Mesendoderm (in vitro differentiated cells): Measurements from ENCODE around the gene PDE6G.

Experiments
- DNase-seq: peaks from one replicate; pipeline ENCODE4 v3.0.0; 2013
- H2AK5ac ChIP-seq: 2 replicates; pipeline ENCODE4 v1.6.1; 2013; ENCODE audit warnings: low read length, inconsistent platforms
- H2BK120ac ChIP-seq: 2 replicates; pipeline ENCODE4 v1.6.1; 2013; ENCODE audit warnings: low read depth, mild to moderate bottlenecking, low read length, moderate library complexity, mixed read lengths
- H2BK15ac ChIP-seq: replicated peaks from 2 replicates; pipeline ENCODE4 v1.6.1; 2013; ENCODE audit warnings: low read depth, mild to moderate bottlenecking, moderate library complexity
- H2BK5ac ChIP-seq: 2 replicates; pipeline ENCODE4 v1.6.1; 2013; ENCODE audit warnings: low read length, inconsistent platforms
- H3K18ac ChIP-seq: 2 replicates; pipeline ENCODE4 v1.6.1; 2013; ENCODE audit warnings: mild to moderate bottlenecking, low read length, mixed read lengths
- H3K23ac ChIP-seq: one replicate; pipeline ENCODE4 v1.6.1; 2013; ENCODE audit warnings: low read length
- H3K27ac ChIP-seq: 2 replicates; pipeline ENCODE4 v1.5.1; 2013; ENCODE audit warnings: low read depth, mild to moderate bottlenecking, inconsistent platforms, low read length, moderate library complexity
- H3K27me3 ChIP-seq: 2 replicates; pipeline ENCODE4 v1.6.1; 2013; ENCODE audit warnings: low read length, control low read depth, mild to moderate bottlenecking, inconsistent platforms; ENCODE audit not compliant: insufficient read depth, poor library complexity
- H3K36me3 ChIP-seq: 2 replicates; pipeline ENCODE4 v1.6.1; 2013; ENCODE audit warnings: low read length, inconsistent platforms; ENCODE audit not compliant: control insufficient read depth, insufficient read depth
- H3K4ac ChIP-seq: one replicate; pipeline ENCODE4 v1.6.1; 2013; ENCODE audit warnings: low read depth, mild to moderate bottlenecking, low read length, moderate library complexity
- H3K4me1 ChIP-seq: 2 replicates; pipeline ENCODE4 v1.6.1; 2013; ENCODE audit warnings: low read depth, low read length, inconsistent platforms; ENCODE audit not compliant: control insufficient read depth
- H3K4me2 ChIP-seq: 2 replicates; pipeline ENCODE4 v1.6.1; 2013; ENCODE audit warnings: low read length
- H3K4me3 ChIP-seq: 2 replicates; pipeline ENCODE4 v1.5.1; 2013; ENCODE audit warnings: mild to moderate bottlenecking, low read length
- H3K56ac ChIP-seq: one replicate; pipeline ENCODE4 v1.6.1; 2013; ENCODE audit warnings: low read length
- H3K79me1 ChIP-seq: 2 replicates; pipeline ENCODE4 v1.6.1; 2013; ENCODE audit warnings: low read length, inconsistent platforms
- H3K79me2 ChIP-seq: 2 replicates; pipeline ENCODE4 v1.6.1; 2013; ENCODE audit warnings: mild to moderate bottlenecking, low read length; ENCODE audit not compliant: control insufficient read depth, insufficient read depth
- H3K9ac ChIP-seq: 2 replicates; pipeline ENCODE4 v1.6.1; 2013; ENCODE audit warnings: low read length, inconsistent platforms
- H4K5ac ChIP-seq: one replicate; pipeline ENCODE4 v1.6.1; 2013; ENCODE audit warnings: low read length
- H4K8ac ChIP-seq: one replicate; pipeline ENCODE4 v1.6.1; 2013; ENCODE audit warnings: low read depth, mild to moderate bottlenecking, control low read depth, low read length, moderate library complexity
- WGBS: extraction: QIAGEN DNeasy Blood & Tissue Kit; methylation state at CpG from one replicate; pipeline ENCODE4 v1.1.7; 2013; ENCODE audit warnings: low lambda C conversion rate, missing lambda C conversion rate; ENCODE audit not compliant: insufficient coverage; ENCODE audit errors: extremely low coverage; 5-methylcytosine and 5-hydroxymethylcytosine counted together

Gene PDE6G

GRCh38 chr17:81690066-81690465, 33.7 kb upstream of the PDE6G start:
- Histone ChIP-seq H4K8ac (no peak overlapping the region), H2AK5ac (no peak overlapping the region), H3K9ac (no peak overlapping the region), H3K4me3 (no peak overlapping the region), H3K23ac (no peak overlapping the region), H3K18ac (no peak overlapping the region), H3K27me3 (no peaks in the 10 kb centered on the region), H2BK5ac (no peak overlapping the region), H3K27ac (no peak overlapping the region), H2BK15ac (no peak overlapping the region), H3K4me1 (no peaks in the 10 kb centered on the region), H3K4ac (no peak overlapping the region), H2BK120ac (no peak overlapping the region), H3K36me3 (peaks cover 16% of the 10 kb centered on the region), H3K56ac (no peak overlapping the region), H3K79me1 (peaks cover 12% of the 10 kb centered on the region), H3K4me2 (no peak overlapping the region), H4K5ac (no peak overlapping the region), H3K79me2 (peaks cover 8% of the 10 kb centered on the region)
- WGBS, result no CpG with 5 or more reads among the region's 18 CpGs
- no peak for DNase-seq

- H3K23ac ChIP-seq, result no peak overlapping the region
- H2BK15ac ChIP-seq, result no peak overlapping the region
- no peak overlapping the region for H3K9ac ChIP-seq
- H3K18ac ChIP-seq, result no peak overlapping the region
- H3K27ac ChIP-seq, result no peak overlapping the region
- DNase-seq, result no peak
- H2BK120ac ChIP-seq, result no peak overlapping the region
- H2BK5ac ChIP-seq, result no peak overlapping the region
- no peaks in the 10 kb centered on the region for H3K27me3 ChIP-seq
- no peak overlapping the region for H3K4me3 ChIP-seq
- no peak overlapping the region for H4K5ac ChIP-seq
- no peak overlapping the region for H3K56ac ChIP-seq
- peaks cover 9% of the 10 kb centered on the region for H3K36me3 ChIP-seq
- H3K4me2 ChIP-seq, result no peak overlapping the region
- no peak overlapping the region for H3K4ac ChIP-seq
- H3K79me2 ChIP-seq, result peaks cover 18% of the 10 kb centered on the region
- H3K4me1 ChIP-seq, result peaks cover 3% of the 10 kb centered on the region
- H4K8ac ChIP-seq, result no peak overlapping the region
- H3K79me1 ChIP-seq, result peaks cover 17% of the 10 kb centered on the region
- no CpG with 5 or more reads among the region's 14 CpGs for WGBS
- no peak overlapping the region for H2AK5ac ChIP-seq
These were observed 32.3 kb upstream of the PDE6G start for GRCh38 chr17:81688616-81689015.

GRCh38 chr17:81687770-81688541, 31.6 kb upstream of the PDE6G start:
- Histone ChIP-seq H3K79me2 (peaks cover 22% of the 10 kb centered on the region), H3K4ac (no peak overlapping the region), H3K79me1 (peaks cover 17% of the 10 kb centered on the region), H3K56ac (no peak overlapping the region), H4K8ac (no peak overlapping the region), H3K27ac (no peak overlapping the region), H2BK120ac (no peak overlapping the region), H3K18ac (no peak overlapping the region), H3K36me3 (peaks cover 9% of the 10 kb centered on the region), H3K23ac (no peak overlapping the region), H3K4me3 (no peak overlapping the region), H3K4me1 (peaks cover 3% of the 10 kb centered on the region), H3K9ac (no peak overlapping the region), H3K27me3 (no peaks in the 10 kb centered on the region), H2BK15ac (no peak overlapping the region), H2BK5ac (no peak overlapping the region), H4K5ac (no peak overlapping the region), H2AK5ac (no peak overlapping the region), H3K4me2 (no peak overlapping the region)
- no CpG with 5 or more reads among the region's 41 CpGs for WGBS
- no peak for DNase-seq

GRCh38 chr17:81686614-81687013, 30.3 kb upstream of the PDE6G start:
- no peak overlapping the region for H4K8ac ChIP-seq
- WGBS, result no CpG with 5 or more reads among the region's 20 CpGs
- no peak overlapping the region for H3K56ac ChIP-seq
- no peak overlapping the region for H2BK120ac ChIP-seq
- H3K4me1 ChIP-seq, result peaks cover 3% of the 10 kb centered on the region
- no peak overlapping the region for H3K23ac ChIP-seq
- no peaks in the 10 kb centered on the region for H3K27me3 ChIP-seq
- no peak overlapping the region for H3K4me3 ChIP-seq
- DNase-seq, result no peak
- no peak overlapping the region for H3K27ac ChIP-seq
- H2BK5ac ChIP-seq, result no peak overlapping the region
- H3K36me3 ChIP-seq, result peaks cover 7% of the 10 kb centered on the region
- no peak overlapping the region for H3K4ac ChIP-seq
- H3K9ac ChIP-seq, result no peak overlapping the region
- H3K79me2 ChIP-seq, result peaks cover 32% of the 10 kb centered on the region
- H3K4me2 ChIP-seq, result no peak overlapping the region
- no peak overlapping the region for H2AK5ac ChIP-seq
- H3K18ac ChIP-seq, result no peak overlapping the region
- H3K79me1 ChIP-seq, result peaks cover 18% of the 10 kb centered on the region
- H4K5ac ChIP-seq, result no peak overlapping the region
- H2BK15ac ChIP-seq, result no peak overlapping the region

- H3K18ac ChIP-seq, result no peak overlapping the region
- H4K8ac ChIP-seq, result no peak overlapping the region
- peaks cover 6% of the 10 kb centered on the region for H3K36me3 ChIP-seq
- H2BK15ac ChIP-seq, result no peak overlapping the region
- H3K9ac ChIP-seq, result peak overlapping the region; percentile 87
- H3K56ac ChIP-seq, result peak overlapping the region; percentile 92
- no peak overlapping the region for H2AK5ac ChIP-seq
- H3K4me2 ChIP-seq, result no peak overlapping the region
- no peak overlapping the region for H4K5ac ChIP-seq
- H3K4me3 ChIP-seq, result no peak overlapping the region
- H3K27ac ChIP-seq, result no peak overlapping the region
- H3K4ac ChIP-seq, result no peak overlapping the region
- H3K23ac ChIP-seq, result no peak overlapping the region
- peaks cover 18% of the 10 kb centered on the region for H3K79me1 ChIP-seq
- no CpG with 5 or more reads among the region's 12 CpGs for WGBS
- peaks cover 33% of the 10 kb centered on the region for H3K79me2 ChIP-seq
- no peak for DNase-seq
- peaks cover 3% of the 10 kb centered on the region for H3K4me1 ChIP-seq
- H2BK5ac ChIP-seq, result no peak overlapping the region
- no peak overlapping the region for H2BK120ac ChIP-seq
- no peaks in the 10 kb centered on the region for H3K27me3 ChIP-seq
These were observed 28.8 kb upstream of the PDE6G start for GRCh38 chr17:81685108-81685507.
